Breast epithelium (tissue), 4 donors: Measurements from ENCODE around the gene DISP3. TPM values are rescaled to one million over a fixed set of nuclear protein-coding genes. Genes with fewer than 3 reads are reported as not detected.

Experiments used
- DNase-seq, 2 donors: peaks; one replicate each; pipeline ENCODE4 v3.0.0-alpha.2; 2019; ENCODE audit warnings: low spot score in 2 of 2
- H3K27ac ChIP-seq, 2 donors: fragments of 200-600 bp; sonication (generic) in 1 of 2; one replicate each; pipeline ENCODE4 v1.5.1; 2016 to 2019; ENCODE audit warnings: mild to moderate bottlenecking in 1 of 2
- H3K27me3 ChIP-seq, 2 donors: fragments of 200-600 bp; sonication (generic) in 1 of 2; one replicate each; pipeline versions ENCODE4 v1.5.1 to v1.6.0; 2017 to 2019; ENCODE audit warnings: control low read depth in 1 of 2, mild to moderate bottlenecking in 1 of 2
- H3K36me3 ChIP-seq: fragments of 200-600 bp; one replicate; pipeline ENCODE4 v1.5.1; 2019
- H3K4me1 ChIP-seq, 2 donors: fragments of 200-600 bp; sonication (generic); one replicate each; pipeline ENCODE4 v1.5.1; 2016 to 2019; ENCODE audit warnings: control low read depth in 1 of 2
- H3K4me3 ChIP-seq, 3 donors: fragments of 200-600 bp; sonication (generic); 1 replicate in 2 of 3; 2 replicates in 1 of 3; pipeline ENCODE4 v1.5.1; 2016 to 2019; ENCODE audit warnings: mild to moderate bottlenecking in 3 of 3, moderate library complexity in 2 of 3
- H3K9me3 ChIP-seq, 2 donors: fragments of 200-600 bp; sonication (generic) in 1 of 2; one replicate each; pipeline ENCODE4 v1.5.1; 2016 to 2019; ENCODE audit warnings: control low read depth in 1 of 2
- CTCF ChIP-seq, 3 donors: fragments of 450-650 bp; IDR thresholded peaks; one replicate each; pipeline ENCODE4 v1.5.1; 2016 to 2017; ENCODE audit warnings: antibody characterized with exemption in 3 of 3, mild to moderate bottlenecking in 3 of 3, moderate library complexity in 3 of 3
- POLR2A ChIP-seq: fragments of 450-650 bp; IDR thresholded peaks from one replicate; pipeline ENCODE4 v1.6.1; 2016; ENCODE audit warnings: antibody characterized with exemption, mild to moderate bottlenecking, moderate library complexity
- POLR2AphosphoS5 ChIP-seq, 3 donors: sonication (generic); formaldehyde crosslinking; IDR thresholded peaks; one replicate each; pipeline ENCODE4 v1.6.1; 2017; ENCODE audit warnings: antibody characterized with exemption in 3 of 3
- intact Hi-C: fragments of 100-400 bp; cut with DNase I; formaldehyde crosslinking; loops from one replicate; pipeline ENCODE4 v1.15.1; 2023; ENCODE audit warnings: low total_unique reads
- total RNA-seq, 3 donors: library from RNA; depleted of rRNA; stranded (reverse); fragments of >200 nt; gene quantifications; one replicate each; pipeline ENCODE4 v1.1.0, GENCODE V29; 2016

Gene DISP3
- total RNA-seq, 3 donors from 2014 or later: 0.88 TPM; not detected in 2

GRCh38 chr1:11492235-11492634 is 13.3 kb downstream of the DISP3 start:
- intact Hi-C loops: no loop called here
- Histone ChIP-seq H3K9me3 (no peaks in the 10 kb centered on the region), H3K27me3 (peaks cover 0 to 12% of the 10 kb centered on the region in 2 donors), H3K4me3 (no peak overlapping the region), H3K27ac (no peak overlapping the region), H3K36me3 (no peaks in the 10 kb centered on the region), H3K4me1 (no peaks in the 10 kb centered on the region)
- DNase-seq: no peak
- TF ChIP-seq POLR2AphosphoS5 (IDR thresholded peaks at IDR 0.05) (no peak), CTCF (IDR thresholded peaks at IDR 0.05) (no peak), POLR2A (no peak)

GRCh38 chr1:11493972-11494655 is 15.2 kb downstream of the DISP3 start:
- TF ChIP-seq CTCF (IDR thresholded peaks at IDR 0.05) (no peak), POLR2AphosphoS5 (IDR thresholded peaks at IDR 0.05) (no peak), POLR2A (no peak)
- Histone ChIP-seq H3K4me3 (no peak overlapping the region), H3K4me1 (no peaks in the 10 kb centered on the region), H3K27ac (no peak overlapping the region), H3K9me3 (no peaks in the 10 kb centered on the region), H3K27me3 (peaks cover 0 to 8% of the 10 kb centered on the region in 2 donors), H3K36me3 (no peaks in the 10 kb centered on the region)
- intact Hi-C loops: no loop called here
- DNase-seq: no peak

GRCh38 chr1:11494771-11495170 is 15.8 kb downstream of the DISP3 start:
- H3K9me3 ChIP-seq: no peaks in the 10 kb centered on the region
- peaks cover 0 to 3% of the 10 kb centered on the region in 2 donors for H3K27me3 ChIP-seq
- TF ChIP-seq POLR2AphosphoS5 (IDR thresholded peaks at IDR 0.05) (no peak), POLR2A (no peak), CTCF (IDR thresholded peaks at IDR 0.05) (no peak)
- H3K4me3 ChIP-seq: no peak overlapping the region
- DNase-seq: no peak
- H3K4me1 ChIP-seq: no peaks in the 10 kb centered on the region
- H3K36me3 ChIP-seq: no peaks in the 10 kb centered on the region
- intact Hi-C loops: no loop called here
- H3K27ac ChIP-seq: no peak overlapping the region

GRCh38 chr1:11495579-11495978 is 16.6 kb downstream of the DISP3 start:
- DNase-seq: peak in 1 of 2 donors; percentile 22
- H3K9me3 ChIP-seq: no peaks in the 10 kb centered on the region
- no peak overlapping the region for H3K27ac ChIP-seq
- no peaks in the 10 kb centered on the region for H3K4me1 ChIP-seq
- peaks cover 0 to 3% of the 10 kb centered on the region in 2 donors for H3K27me3 ChIP-seq
- TF ChIP-seq POLR2A (no peak), CTCF (IDR thresholded peaks at IDR 0.05) (no peak), POLR2AphosphoS5 (IDR thresholded peaks at IDR 0.05) (no peak)
- no peaks in the 10 kb centered on the region for H3K36me3 ChIP-seq
- H3K4me3 ChIP-seq: no peak overlapping the region
- intact Hi-C loops: no loop called here

- Histone ChIP-seq H3K27me3 (no peaks in the 10 kb centered on the region), H3K4me1 (no peaks in the 10 kb centered on the region), H3K9me3 (peaks cover 0 to 3% of the 10 kb centered on the region in 2 donors), H3K36me3 (no peaks in the 10 kb centered on the region), H3K4me3 (no peak overlapping the region), H3K27ac (no peak overlapping the region)
- no peak for TF ChIP-seq POLR2AphosphoS5 (IDR thresholded peaks at IDR 0.05)
- TF ChIP-seq POLR2A: no peak
- TF ChIP-seq CTCF (IDR thresholded peaks at IDR 0.05): no peak
- peak in 1 of 2 donors; percentile 15 for DNase-seq
- intact Hi-C loops: no loop called here
These were observed 17.7 kb downstream of the DISP3 start for GRCh38 chr1:11496551-11497080.
